Ovary (tissue), 9 donors: ENCODE measurements around the gene PRR29. TPM values are rescaled to one million over a fixed set of nuclear protein-coding genes. Genes with fewer than 3 reads are reported as not detected.

Source experiments
- DNase-seq, 5 donors: peaks; one replicate each; pipeline ENCODE4 v3.0.0-alpha.2; 2019 to 2020
- H3K27ac ChIP-seq, 2 donors: fragments of 200-600 bp; one replicate each; pipeline versions ENCODE4 v1.5.1 to v1.8.0; 2019 to 2022
- H3K27me3 ChIP-seq: fragments of 200-600 bp; one replicate; pipeline ENCODE4 v1.8.0; 2022
- H3K36me3 ChIP-seq: fragments of 200-600 bp; sonication (generic); one replicate; pipeline ENCODE4 v1.5.1; 2019
- H3K4me1 ChIP-seq: one replicate; pipeline ENCODE4 v1.8.1; 2013; ENCODE audit warnings: mild to moderate bottlenecking, moderate library complexity; ENCODE audit not compliant: insufficient read depth
- H3K4me3 ChIP-seq: fragments of 200-600 bp; sonication (generic); one replicate; pipeline ENCODE4 v1.5.1; 2017
- H3K9me3 ChIP-seq, 2 donors: fragments of 200-600 bp in 1 of 2; sonication (generic) in 1 of 2; one replicate each; pipeline versions ENCODE4 v1.5.1 to v1.8.1; 2013 to 2019; ENCODE audit warnings: mild to moderate bottlenecking in 1 of 2, moderate library complexity in 1 of 2
- CTCF ChIP-seq, 3 donors: fragments of 450-650 bp in 2 of 3; fragments of 200-600 bp in 1 of 3; IDR thresholded peaks; one replicate each; pipeline versions ENCODE4 v1.5.1 to v1.8.0; 2016 to 2022; ENCODE audit warnings: antibody characterized with exemption in 3 of 3, mild to moderate bottlenecking in 1 of 3
- EP300 ChIP-seq: sonication (generic); formaldehyde crosslinking; IDR thresholded peaks from one replicate; pipeline ENCODE4 v1.6.1; 2017; ENCODE audit warnings: antibody characterized with exemption
- POLR2A ChIP-seq: fragments of 450-650 bp; IDR thresholded peaks from one replicate; pipeline ENCODE4 v1.6.1; 2017; ENCODE audit warnings: antibody characterized with exemption, mild to moderate bottlenecking, moderate library complexity
- WGBS, 3 donors: extraction: QIAGEN DNeasy Blood & Tissue Kit in 1 of 3; methylation state at CpG; one replicate each; pipeline versions ENCODE4 v1.1.5 to v1.1.7; 2013 to 2017; 5-methylcytosine and 5-hydroxymethylcytosine counted together
- intact Hi-C, 4 donors: fragments of 100-400 bp; cut with DNase I; formaldehyde crosslinking; loops; one replicate each; pipeline versions ENCODE4 v1.11.0 to v1.15.1; 2022 to 2023
- polyA plus RNA-seq, 2 donors: library from polyadenylated mRNA; stranded (reverse); fragments of 200-250 nt in 1 of 2; fragments of 350-450 nt in 1 of 2; fragmentation: Illumina TruSeq in 1 of 2; extraction: RNeasy Lipid Tissue Mini Kit (QIAGEN cat#74804) in 1 of 2; gene quantifications; one replicate each; pipeline ENCODE4 v1.2.3, GENCODE V29; 2013 to 2014
- total RNA-seq, 7 donors: library from RNA; depleted of rRNA in 2 of 7; stranded (reverse); fragments of >200 nt in 2 of 7; fragmentation: NEBNext Ultra II Directional in 3 of 7; extraction: Animal tissue kit (Norgen Biotek cat#: 25700) in 3 of 7; gene quantifications; one replicate each; pipeline versions ENCODE4 v1.1.0 to v1.2.4, GENCODE V29; 2016 to 2023
- donor health status: DM: no; HTN: no; CAD: no; lungs with moderate emphysema.
- donor health status: DM: no; HTN: no; CAD: no.
- donor health status: Bipolar disorder and iron deficiency.
- donor health status: DM: yes; HTN: yes; CAD: no.
- donor health status: DM: no; HTN: no; CAD: no.
- donor health status: DM: yes; HTN: yes; CAD: no.

PRR29 gene
- total and polyA plus RNA-seq, 9 donors: 0.05 to 58.5 (median 1.8) TPM; not detected in 1

- intact Hi-C loops: no loop called here
- no peak for TF ChIP-seq EP300
- no peak for TF ChIP-seq CTCF (IDR thresholded peaks at IDR 0.05)
- no peak for TF ChIP-seq POLR2A
- 95 to 98% (median 97%) methylated on average over 5 of the region's 5 CpGs for WGBS, 3 donors
- no peak for DNase-seq
- Histone ChIP-seq H3K36me3 (no peaks in the 10 kb centered on the region), H3K27me3 (no peaks in the 10 kb centered on the region), H3K4me1 (peaks cover 13% of the 10 kb centered on the region), H3K4me3 (no peak overlapping the region), H3K9me3 (no peaks in the 10 kb centered on the region), H3K27ac (no peak overlapping the region)
Observed at GRCh38 chr17:64037802-64038201, 39.7 kb downstream of the PRR29 start.

- intact Hi-C loops: no loop called here
- no peak for DNase-seq
- no peak overlapping the region for H3K4me3 ChIP-seq
Observed at GRCh38 chr17:64038331-64039105, 40.4 kb downstream of the PRR29 start.

GRCh38 chr17:64039106-64039400, 40.9 kb downstream of the PRR29 start:
- no peak for DNase-seq
- no peak overlapping the region for H3K27ac ChIP-seq
- peaks cover 19% of the 10 kb centered on the region for H3K4me1 ChIP-seq
- H3K27me3 ChIP-seq: no peaks in the 10 kb centered on the region
- 64 to 84% (median 83%) methylated on average over 3 of the region's 3 CpGs for WGBS, 3 donors
- H3K36me3 ChIP-seq: no peaks in the 10 kb centered on the region
- H3K9me3 ChIP-seq: no peaks in the 10 kb centered on the region
- intact Hi-C loops: no loop called here
- H3K4me3 ChIP-seq: no peak overlapping the region
- TF ChIP-seq EP300 (no peak), POLR2A (no peak), CTCF (IDR thresholded peaks at IDR 0.05) (no peak)

More at GRCh38 chr17:64038331-64039105, 40.4 kb downstream of the PRR29 start:
- no peaks in the 10 kb centered on the region for H3K9me3 ChIP-seq
- H3K27me3 ChIP-seq: no peaks in the 10 kb centered on the region
- TF ChIP-seq EP300 (no peak), POLR2A (no peak), CTCF (IDR thresholded peaks at IDR 0.05) (no peak)
- H3K4me1 ChIP-seq: peaks cover 19% of the 10 kb centered on the region
- 85 to 90% (median 89%) methylated on average over 16 of the region's 16 CpGs for WGBS, 3 donors
- no peaks in the 10 kb centered on the region for H3K36me3 ChIP-seq
- no peak overlapping the region for H3K27ac ChIP-seq

GRCh38 chr17:64040206-64040605, 42.1 kb downstream of the PRR29 start:
- TF ChIP-seq CTCF (IDR thresholded peaks at IDR 0.05) (no peak), POLR2A (no peak), EP300 (no peak)
- intact Hi-C loops: no loop called here
- 48 to 68% (median 61%) methylated on average over 6 of the region's 6 CpGs for WGBS, 3 donors
- Histone ChIP-seq H3K4me3 (no peak overlapping the region), H3K27me3 (no peaks in the 10 kb centered on the region), H3K9me3 (no peaks in the 10 kb centered on the region), H3K36me3 (no peaks in the 10 kb centered on the region), H3K27ac (no peak overlapping the region), H3K4me1 (peaks cover 19% of the 10 kb centered on the region)
- DNase-seq: no peak
